ENCODE measurements around the gene PRR5L. TPM values are rescaled to one million over a fixed set of nuclear protein-coding genes. Genes with fewer than 3 reads are reported as not detected.

Gene PRR5L
- total RNA-seq, 1 donor from 2014 or later, result 6.7 TPM

GRCh38 chr11:36427079-36427478 lies 131.0 kb downstream of the PRR5L start:
- H3K4me1 Mint-ChIP-seq, result peaks cover 25% of the 10 kb centered on the region
- no peaks in the 10 kb centered on the region for H3K9me3 Mint-ChIP-seq
- H3K27ac Mint-ChIP-seq, result no peak overlapping the region
- no peak for DNase-seq (ENCODE audit: low spot score in 2 of 2, unreplicated experiment in 2 of 2)
- H3K4me3 Mint-ChIP-seq, result no peak overlapping the region
- no peaks in the 10 kb centered on the region for H3K36me3 Mint-ChIP-seq
- H3K27me3 Mint-ChIP-seq (ENCODE audit: low read depth), result peaks cover 1% of the 10 kb centered on the region
- TF ChIP-seq, protein P1, sequence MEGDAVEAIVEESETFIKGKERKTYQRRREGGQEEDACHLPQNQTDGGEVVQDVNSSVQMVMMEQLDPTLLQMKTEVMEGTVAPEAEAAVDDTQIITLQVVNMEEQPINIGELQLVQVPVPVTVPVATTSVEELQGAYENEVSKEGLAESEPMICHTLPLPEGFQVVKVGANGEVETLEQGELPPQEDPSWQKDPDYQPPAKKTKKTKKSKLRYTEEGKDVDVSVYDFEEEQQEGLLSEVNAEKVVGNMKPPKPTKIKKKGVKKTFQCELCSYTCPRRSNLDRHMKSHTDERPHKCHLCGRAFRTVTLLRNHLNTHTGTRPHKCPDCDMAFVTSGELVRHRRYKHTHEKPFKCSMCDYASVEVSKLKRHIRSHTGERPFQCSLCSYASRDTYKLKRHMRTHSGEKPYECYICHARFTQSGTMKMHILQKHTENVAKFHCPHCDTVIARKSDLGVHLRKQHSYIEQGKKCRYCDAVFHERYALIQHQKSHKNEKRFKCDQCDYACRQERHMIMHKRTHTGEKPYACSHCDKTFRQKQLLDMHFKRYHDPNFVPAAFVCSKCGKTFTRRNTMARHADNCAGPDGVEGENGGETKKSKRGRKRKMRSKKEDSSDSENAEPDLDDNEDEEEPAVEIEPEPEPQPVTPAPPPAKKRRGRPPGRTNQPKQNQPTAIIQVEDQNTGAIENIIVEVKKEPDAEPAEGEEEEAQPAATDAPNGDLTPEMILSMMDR (IDR thresholded peaks at IDR 0.05; ENCODE audit: unreplicated experiment), result no peak

GRCh38 chr11:36427876-36428275 lies 131.8 kb downstream of the PRR5L start:
- no peak overlapping the region for H3K27ac Mint-ChIP-seq
- no peaks in the 10 kb centered on the region for H3K9me3 Mint-ChIP-seq
- peaks cover 25% of the 10 kb centered on the region for H3K4me1 Mint-ChIP-seq
- no peak for DNase-seq (ENCODE audit: low spot score in 2 of 2, unreplicated experiment in 2 of 2)
- no peaks in the 10 kb centered on the region for H3K36me3 Mint-ChIP-seq
- peaks cover under 1% of the 10 kb centered on the region for H3K27me3 Mint-ChIP-seq (ENCODE audit: low read depth)
- TF ChIP-seq, protein P1 (IDR thresholded peaks at IDR 0.05; ENCODE audit: unreplicated experiment), result no peak
- H3K4me3 Mint-ChIP-seq, result no peak overlapping the region

DNA sequence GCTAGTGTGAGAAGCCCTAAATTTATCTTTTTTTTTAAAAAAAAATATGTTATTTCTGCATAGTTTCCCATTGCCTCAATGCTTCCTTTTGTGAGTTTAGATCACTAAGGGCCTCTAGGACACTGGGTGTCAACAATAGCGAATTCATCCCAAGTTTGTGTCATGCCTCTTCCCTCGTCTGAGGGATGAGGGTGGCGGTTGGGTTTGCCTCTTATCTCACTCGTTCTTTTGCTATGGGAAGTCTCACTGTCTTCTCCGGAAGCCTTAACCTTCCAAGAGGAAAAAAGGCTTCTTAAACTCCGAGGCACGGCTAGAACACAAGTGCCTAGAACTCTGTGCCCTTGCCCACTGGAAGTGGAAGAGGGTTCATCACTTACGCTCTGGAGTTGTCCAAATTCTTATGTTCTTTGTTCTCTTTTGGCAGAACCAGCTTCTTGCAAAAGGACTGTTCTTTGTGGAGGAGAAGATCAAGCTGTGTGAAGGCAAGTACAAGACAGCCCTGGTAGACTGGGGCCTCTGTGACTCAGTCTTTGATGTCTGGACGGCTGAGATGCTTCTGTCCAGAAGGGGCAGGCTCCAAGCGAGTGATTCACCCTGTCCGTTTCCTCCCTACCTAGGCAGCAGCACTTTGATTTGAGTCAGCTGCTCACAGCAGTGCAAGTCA lies 135.5 kb downstream of the PRR5L start:
- Mint-ChIP-seq H3K9me3 (no peaks in the 10 kb centered on the region), H3K36me3 (peaks cover 4% of the 10 kb centered on the region), H3K4me1 (peaks cover 8% of the 10 kb centered on the region), H3K27me3 (ENCODE audit: low read depth) (no peaks in the 10 kb centered on the region), H3K4me3 (no peak overlapping the region), H3K27ac (peak overlapping the region; percentile 74)
- TF ChIP-seq, protein P1 (IDR thresholded peaks at IDR 0.05; ENCODE audit: unreplicated experiment), result no peak
- DNase-seq (ENCODE audit: low spot score in 2 of 2, unreplicated experiment in 2 of 2), result no peak

GRCh38 chr11:36432093-36432469 lies 136.0 kb downstream of the PRR5L start:
- TF ChIP-seq, protein P1 (IDR thresholded peaks at IDR 0.05; ENCODE audit: unreplicated experiment), result no peak
- Mint-ChIP-seq H3K27ac (no peak overlapping the region), H3K36me3 (peaks cover 4% of the 10 kb centered on the region), H3K4me1 (peaks cover 8% of the 10 kb centered on the region), H3K9me3 (no peaks in the 10 kb centered on the region), H3K4me3 (no peak overlapping the region), H3K27me3 (ENCODE audit: low read depth) (no peaks in the 10 kb centered on the region)
- no peak for DNase-seq (ENCODE audit: low spot score in 2 of 2, unreplicated experiment in 2 of 2)

DNA sequence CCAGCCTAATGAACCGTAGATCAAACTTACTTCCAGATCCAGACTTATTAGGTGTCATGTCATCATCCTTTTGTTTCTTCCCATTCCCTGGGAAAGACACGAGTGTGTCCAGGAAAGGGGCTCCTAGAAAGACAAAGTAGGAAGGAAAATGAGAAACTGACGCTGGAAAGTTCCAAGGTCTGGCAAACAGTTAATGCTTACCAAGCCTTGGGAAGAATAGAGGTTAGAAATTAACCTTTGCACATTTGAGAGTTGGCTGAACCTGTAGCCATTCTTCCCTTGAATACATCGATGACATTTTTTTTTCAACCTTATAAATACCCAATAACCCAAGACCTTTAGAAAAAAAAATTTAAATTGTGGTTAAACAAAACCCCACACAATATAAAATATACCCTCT lies 136.7 kb downstream of the PRR5L start:
- no peaks in the 10 kb centered on the region for H3K9me3 Mint-ChIP-seq
- DNase-seq (ENCODE audit: low spot score in 2 of 2, unreplicated experiment in 2 of 2), result no peak
- H3K27ac Mint-ChIP-seq, result no peak overlapping the region
- TF ChIP-seq, protein P1 (IDR thresholded peaks at IDR 0.05; ENCODE audit: unreplicated experiment), result no peak
- no peak overlapping the region for H3K4me3 Mint-ChIP-seq
- peaks cover 4% of the 10 kb centered on the region for H3K36me3 Mint-ChIP-seq
- no peaks in the 10 kb centered on the region for H3K27me3 Mint-ChIP-seq (ENCODE audit: low read depth)
- peaks cover 13% of the 10 kb centered on the region for H3K4me1 Mint-ChIP-seq

All from mesothelial cell of epicardium (in vitro differentiated cells).